Measurements from ENCODE around the gene USHBP1. TPM values are rescaled to one million over a fixed set of nuclear protein-coding genes. Genes with fewer than 3 reads are reported as not detected.

The USHBP1 gene
- total RNA-seq, 6 donors from 2014 or later, result 9.1 to 21.4 (median 10.7) TPM

- 4 to 7% methylated on average over 12 to 21 of the region's 23 CpGs for WGBS, 2 donors
- peak overlapping the region; percentile 75 to 91 (median 86) for H3K27ac ChIP-seq
These were observed 45.5 kb upstream of the USHBP1 start for GRCh38 chr19:17309965-17310461.

DNA sequence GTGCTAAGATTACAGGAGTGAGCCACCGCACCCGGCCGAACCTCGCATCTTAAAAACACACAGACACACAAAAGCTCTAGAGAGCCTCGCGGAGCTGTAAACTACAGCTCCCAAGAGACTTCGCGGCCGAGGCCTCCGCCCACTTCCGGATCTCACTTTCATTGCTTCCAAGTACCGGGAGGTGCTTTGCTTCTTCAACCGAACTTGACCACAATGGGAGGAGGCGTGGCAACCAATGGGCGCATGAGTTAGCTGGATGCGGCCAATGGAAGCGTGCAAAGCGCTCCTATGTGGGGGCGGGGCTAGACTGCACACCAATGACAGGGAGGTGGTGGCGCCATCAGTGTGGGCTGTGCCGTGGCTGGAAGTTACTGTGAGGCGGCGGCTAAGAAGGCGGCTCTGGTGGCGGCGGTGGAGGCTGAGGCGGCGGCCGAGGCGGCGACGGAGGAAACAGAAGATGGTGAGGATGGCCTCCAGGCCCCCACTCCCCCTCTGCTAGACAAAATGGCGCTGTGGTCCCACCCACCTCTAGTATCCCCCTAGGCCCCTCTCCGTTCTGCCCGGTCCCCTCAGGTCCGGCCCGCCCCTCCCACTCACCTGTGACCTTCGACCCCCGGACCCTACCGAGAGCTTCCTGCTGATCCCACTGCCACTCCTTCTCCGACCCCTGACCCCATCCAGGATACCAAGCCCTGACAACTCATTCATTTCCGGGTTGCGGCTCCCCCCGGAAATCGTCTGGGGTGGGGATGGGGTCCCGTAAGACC is 44.8 kb upstream of the USHBP1 start, which contains the start of gene DDA1:
Gene DDA1, plus strand, starts transcription at position 366 of the 767 bp plus-strand sequence. Its CDS starts 92 bp downstream, at position 458.
- WGBS, 2 donors, result 0 to 1% methylated on average over 43 to 46 of the region's 46 CpGs
- H3K4me1 ChIP-seq, result peaks cover 34 to 50% (median 43%) of the 10 kb centered on the region in 4 donors

More at GRCh38 chr19:17309965-17310461, 45.5 kb upstream of the USHBP1 start:
- H3K9me3 ChIP-seq, result no peaks in the 10 kb centered on the region
- H3K36me3 ChIP-seq, result peaks cover 4 to 26% (median 17%) of the 10 kb centered on the region in 4 donors
- ATAC-seq (ENCODE audit: low FRiP score in 2 of 2) (no peak), DNase-seq (peak in 1 of 2 donors; percentile 85)
- H3K27me3 ChIP-seq, result no peaks in the 10 kb centered on the region
- TF ChIP-seq CTCF (IDR thresholded peaks at IDR 0.05) (no peak), POLR2A (IDR thresholded peaks at IDR 0.05) (peak in 1 of 4 donors; percentile 7)
- H3K4me3 ChIP-seq, result peak overlapping the region; percentile 79 to 98 (median 86)
- H3K4me1 ChIP-seq, result peaks cover 28 to 44% (median 36%) of the 10 kb centered on the region in 4 donors

GRCh38 chr19:17307876-17308377 is 43.4 kb upstream of the USHBP1 start:
- 84 to 88% methylated on average over 8 of the region's 8 CpGs for WGBS, 2 donors
- no peak for ATAC-seq (ENCODE audit: low FRiP score in 2 of 2)

More for the DNA sequence above, 44.8 kb upstream of the USHBP1 start, which contains the start of gene DDA1:
- Histone ChIP-seq H3K27ac (peak within 1 kb of the TSS; percentile 75 to 91 (median 86)), H3K4me3 (peak within 1 kb of the TSS; percentile 79 to 98 (median 86)), H3K36me3 (peaks cover 2 to 21% (median 12%) of the 10 kb centered on the region in 4 donors), H3K9me3 (no peaks in the 10 kb centered on the region), H3K27me3 (no peaks in the 10 kb centered on the region)
- peak; percentile 94 to 96 for ATAC-seq (ENCODE audit: low FRiP score in 2 of 2)
- peak; percentile 92 to 100 for DNase-seq
- TF ChIP-seq POLR2AphosphoS5 (IDR thresholded peaks at IDR 0.05), result peak; percentile 69 to 77
- TF ChIP-seq CTCF (IDR thresholded peaks at IDR 0.05), result peak in 1 of 6 experiments; percentile 13
- no peak for TF ChIP-seq EP300 (IDR thresholded peaks at IDR 0.05)
- peak in 3 of 4 donors; percentile 19 to 78 (median 40) for TF ChIP-seq POLR2A (IDR thresholded peaks at IDR 0.05)

DNA sequence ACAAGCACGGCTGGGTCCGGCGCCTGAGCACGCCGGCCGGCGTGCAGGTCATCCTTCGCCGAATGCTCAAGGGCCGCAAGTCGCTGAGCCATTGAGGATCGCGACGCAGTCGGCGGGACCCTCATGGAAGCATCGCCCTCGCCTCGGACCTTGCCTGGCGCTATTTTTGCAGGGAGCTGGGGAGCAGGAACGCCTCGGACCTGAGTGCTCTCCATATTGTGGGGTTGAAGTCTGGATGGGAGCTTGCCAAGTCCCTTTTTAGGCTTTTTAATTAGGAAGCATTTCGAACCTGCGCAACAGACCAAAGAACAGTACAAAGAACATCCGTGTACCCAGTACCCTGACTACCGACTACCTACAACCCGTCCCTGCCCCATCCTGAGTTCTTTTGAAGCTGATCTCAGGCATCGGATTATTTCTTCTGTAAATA is 41.8 kb upstream of the USHBP1 start:
- Histone ChIP-seq H3K4me3 (peak overlapping the region; percentile 76 to 88 (median 82)), H3K36me3 (no peaks in the 10 kb centered on the region), H3K4me1 (peaks cover 46 to 76% (median 59%) of the 10 kb centered on the region in 4 donors), H3K27me3 (no peaks in the 10 kb centered on the region), H3K9me3 (no peaks in the 10 kb centered on the region), H3K27ac (peak overlapping the region; percentile 87 to 96 (median 89))
- TF ChIP-seq EP300 (IDR thresholded peaks at IDR 0.05) (no peak), CTCF (IDR thresholded peaks at IDR 0.05) (no peak), POLR2AphosphoS5 (IDR thresholded peaks at IDR 0.05) (no peak), POLR2A (IDR thresholded peaks at IDR 0.05) (no peak)
- DNase-seq, result no peak
- no peak for ATAC-seq (ENCODE audit: low FRiP score in 2 of 2)
- 15 to 33% methylated on average over 7 to 19 of the region's 28 CpGs for WGBS, 2 donors

More at GRCh38 chr19:17307876-17308377, 43.4 kb upstream of the USHBP1 start:
- TF ChIP-seq POLR2A (IDR thresholded peaks at IDR 0.05), result no peak
- no peak for DNase-seq
- no peaks in the 10 kb centered on the region for H3K9me3 ChIP-seq
- H3K36me3 ChIP-seq, result peaks cover 0 to 12% (median 3%) of the 10 kb centered on the region in 4 donors
- H3K4me3 ChIP-seq, result no peak overlapping the region
- H3K27ac ChIP-seq, result no peak overlapping the region
- peaks cover 44 to 63% (median 54%) of the 10 kb centered on the region in 4 donors for H3K4me1 ChIP-seq
- no peaks in the 10 kb centered on the region for H3K27me3 ChIP-seq

Data from upper lobe of left lung (tissue), 6 donors.